Left ventricle myocardium inferior (tissue), 1 donor: ENCODE results near the gene WASL. TPM values are rescaled to one million over a fixed set of nuclear protein-coding genes. Genes with fewer than 3 reads are reported as not detected.

Experiments
- DNase-seq: peaks from one replicate; pipeline ENCODE4 v3.0.0-alpha.2; 2020
- H3K27ac ChIP-seq: fragments of 200-600 bp; replicated peaks from 2 replicates; pipeline ENCODE4 v1.8.0; 2021
- H3K27me3 ChIP-seq: fragments of 200-600 bp; 2 replicates; pipeline ENCODE4 v1.8.0; 2021; ENCODE audit warnings: low read depth
- H3K36me3 ChIP-seq: fragments of 200-600 bp; 2 replicates; pipeline ENCODE4 v1.8.0; 2021
- H3K4me1 ChIP-seq: fragments of 200-600 bp; 2 replicates; pipeline ENCODE4 v1.8.0; 2021
- H3K4me3 ChIP-seq: fragments of 200-600 bp; 2 replicates; pipeline ENCODE4 v1.8.0; 2021; ENCODE audit warnings: mild to moderate bottlenecking, moderate library complexity
- H3K9me3 ChIP-seq: fragments of 200-600 bp; replicated peaks from 2 replicates; pipeline ENCODE4 v1.8.0; 2021
- intact Hi-C: fragments of 100-400 bp; cut with micrococcal nuclease; formaldehyde crosslinking; loops from one replicate; pipeline ENCODE4 v1.11.0; 2022
- total RNA-seq: library from RNA; stranded (reverse); fragmentation: NEBNext Ultra II Directional; extraction: Animal tissue kit (Norgen Biotek cat#: 25700); gene quantifications from one replicate; pipeline ENCODE4 v1.2.1, GENCODE V29; 2021
- TF ChIP-seq, protein P1 (sequence below): fragments of 200-600 bp; IDR thresholded peaks from 2 replicates; pipeline ENCODE4 v1.8.0; 2021; ENCODE audit warnings: antibody characterized with exemption, mild to moderate bottlenecking, borderline replicate concordance
- donor health status: DM: no; HTN: yes; CAD: no; lungs with severe emphysema.

WASL gene
- total RNA-seq, 1 donor from 2014 or later: 27.5 TPM

DNA sequence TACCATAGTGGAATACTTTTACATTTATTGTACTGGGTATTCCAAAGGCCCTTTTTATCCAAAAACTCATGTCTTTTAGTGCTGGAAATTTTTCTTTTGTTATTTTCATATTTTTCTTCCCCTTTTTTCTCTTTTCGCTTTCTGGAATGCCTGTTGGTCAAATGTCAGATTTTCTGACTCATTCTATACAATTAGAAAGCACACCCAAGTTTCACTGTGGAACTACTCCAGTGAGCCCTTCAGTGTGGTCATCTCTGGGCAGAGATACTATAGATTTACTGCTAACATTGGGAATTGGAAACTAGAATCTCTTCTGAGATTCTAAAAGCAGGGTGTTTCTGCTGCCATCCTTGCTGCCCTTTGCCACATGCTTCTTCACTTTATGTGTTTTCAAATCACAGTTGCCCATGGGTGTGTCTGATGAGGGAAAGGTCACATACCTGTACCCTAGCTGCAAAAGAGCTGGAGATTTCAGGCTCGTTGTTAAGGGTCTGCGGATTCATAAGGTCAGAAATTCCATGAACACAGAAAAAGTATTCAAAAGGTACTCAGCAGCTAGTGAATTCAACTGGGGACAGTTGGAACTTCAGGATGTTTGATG, 5.6 kb upstream of the WASL start:
- no peak for DNase-seq
- intact Hi-C loops: no loop called here
- no peak overlapping the region for H3K4me3 ChIP-seq
- H3K9me3 ChIP-seq: no peaks in the 10 kb centered on the region
- no peaks in the 10 kb centered on the region for H3K36me3 ChIP-seq
- H3K27me3 ChIP-seq: no peaks in the 10 kb centered on the region
- no peak overlapping the region for H3K27ac ChIP-seq
- peaks cover 32% of the 10 kb centered on the region for H3K4me1 ChIP-seq
- TF ChIP-seq, protein P1, sequence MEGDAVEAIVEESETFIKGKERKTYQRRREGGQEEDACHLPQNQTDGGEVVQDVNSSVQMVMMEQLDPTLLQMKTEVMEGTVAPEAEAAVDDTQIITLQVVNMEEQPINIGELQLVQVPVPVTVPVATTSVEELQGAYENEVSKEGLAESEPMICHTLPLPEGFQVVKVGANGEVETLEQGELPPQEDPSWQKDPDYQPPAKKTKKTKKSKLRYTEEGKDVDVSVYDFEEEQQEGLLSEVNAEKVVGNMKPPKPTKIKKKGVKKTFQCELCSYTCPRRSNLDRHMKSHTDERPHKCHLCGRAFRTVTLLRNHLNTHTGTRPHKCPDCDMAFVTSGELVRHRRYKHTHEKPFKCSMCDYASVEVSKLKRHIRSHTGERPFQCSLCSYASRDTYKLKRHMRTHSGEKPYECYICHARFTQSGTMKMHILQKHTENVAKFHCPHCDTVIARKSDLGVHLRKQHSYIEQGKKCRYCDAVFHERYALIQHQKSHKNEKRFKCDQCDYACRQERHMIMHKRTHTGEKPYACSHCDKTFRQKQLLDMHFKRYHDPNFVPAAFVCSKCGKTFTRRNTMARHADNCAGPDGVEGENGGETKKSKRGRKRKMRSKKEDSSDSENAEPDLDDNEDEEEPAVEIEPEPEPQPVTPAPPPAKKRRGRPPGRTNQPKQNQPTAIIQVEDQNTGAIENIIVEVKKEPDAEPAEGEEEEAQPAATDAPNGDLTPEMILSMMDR: no peak

DNA sequence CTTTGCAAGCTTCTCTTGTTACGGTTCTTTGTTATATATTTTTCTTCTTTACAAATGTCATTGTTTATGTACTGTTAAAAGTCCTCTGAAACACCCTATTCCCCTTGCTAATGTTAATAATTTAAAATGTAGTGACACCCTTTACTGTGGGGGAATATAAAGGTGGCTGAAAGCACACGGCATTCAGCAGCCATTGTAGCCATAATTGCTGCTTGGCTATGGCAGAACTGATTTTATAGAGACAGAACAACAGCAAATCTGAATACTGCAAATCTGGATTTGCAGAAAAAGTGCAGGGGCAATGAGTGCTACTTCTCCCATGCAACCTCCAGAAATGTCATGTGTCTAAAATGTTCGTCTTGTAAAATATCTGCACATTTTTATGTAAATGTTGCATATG, 3.7 kb upstream of the WASL start:
- TF ChIP-seq, protein P1: no peak
- no peaks in the 10 kb centered on the region for H3K36me3 ChIP-seq
- DNase-seq: no peak

DNA sequence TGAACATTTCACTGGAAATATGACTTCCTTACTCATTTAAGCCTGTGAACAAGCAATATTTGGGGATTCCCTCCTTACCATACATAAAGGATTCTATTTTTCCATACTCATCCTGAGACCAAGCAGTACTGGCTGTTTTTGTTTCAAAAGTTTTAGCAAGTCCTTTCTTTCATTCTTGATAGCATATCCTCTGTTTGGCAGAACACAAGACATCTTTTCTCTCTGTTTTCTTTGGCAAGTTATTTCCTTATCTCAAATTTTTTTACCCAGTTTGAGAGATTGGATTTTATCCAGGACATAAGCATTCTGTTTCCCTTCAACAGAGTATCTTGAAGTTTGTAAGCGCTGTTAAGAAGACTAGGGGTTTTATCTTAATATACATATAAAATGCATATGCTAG, 3.0 kb upstream of the WASL start:
- Histone ChIP-seq H3K27ac (peak overlapping the region; percentile 28), H3K4me3 (no peak overlapping the region), H3K9me3 (no peaks in the 10 kb centered on the region), H3K27me3 (no peaks in the 10 kb centered on the region), H3K4me1 (peaks cover 54% of the 10 kb centered on the region), H3K36me3 (no peaks in the 10 kb centered on the region)
- DNase-seq: no peak
- intact Hi-C loops: no loop called here
- TF ChIP-seq, protein P1: no peak

More for the DNA sequence above, 3.7 kb upstream of the WASL start:
- no peak overlapping the region for H3K27ac ChIP-seq
- intact Hi-C loops: no loop called here
- no peak overlapping the region for H3K4me3 ChIP-seq
- peaks cover 47% of the 10 kb centered on the region for H3K4me1 ChIP-seq
- no peaks in the 10 kb centered on the region for H3K9me3 ChIP-seq
- H3K27me3 ChIP-seq: no peaks in the 10 kb centered on the region

DNA sequence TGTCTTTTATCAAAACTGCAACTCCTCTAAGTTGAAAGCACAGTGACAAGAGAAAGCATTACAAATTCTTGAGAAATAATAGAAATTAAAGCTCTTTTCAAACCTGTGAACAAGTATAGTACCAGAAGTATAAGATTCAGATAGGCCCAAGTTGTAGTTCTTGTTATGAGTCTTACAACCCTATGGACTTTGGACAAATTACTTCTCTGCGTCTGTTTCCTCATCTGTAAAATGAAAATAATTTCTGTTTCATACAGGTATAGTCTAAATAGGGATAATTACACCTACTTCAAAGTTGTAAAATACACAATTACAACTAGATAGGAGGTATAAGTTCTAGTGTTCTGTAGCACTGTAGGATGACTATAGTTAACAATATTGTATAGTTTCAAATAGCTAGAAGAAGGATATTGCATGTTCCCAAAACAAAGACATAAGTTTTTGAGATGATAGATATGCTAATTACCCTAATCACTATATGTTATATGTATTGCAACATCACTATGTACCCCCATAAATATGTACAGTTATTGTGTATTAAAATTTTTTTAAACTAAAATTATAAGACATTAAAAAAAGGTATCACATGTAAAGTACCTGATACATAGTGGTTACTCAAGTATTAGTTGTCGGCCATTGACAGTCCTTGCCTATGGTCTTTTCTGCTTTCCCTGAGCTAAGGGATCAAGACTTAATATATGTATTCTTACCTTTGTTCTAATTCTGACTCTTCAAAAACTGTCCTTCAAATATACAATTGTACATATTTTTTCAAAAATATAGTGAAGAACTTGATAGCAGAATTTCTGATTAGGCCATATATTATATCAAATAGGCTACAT, 1.8 kb upstream of the WASL start:
- H3K36me3 ChIP-seq: no peaks in the 10 kb centered on the region
- no peak for DNase-seq
- H3K27ac ChIP-seq: peak overlapping the region; percentile 98
- H3K4me3 ChIP-seq: peak overlapping the region; percentile 89
- H3K27me3 ChIP-seq: no peaks in the 10 kb centered on the region
- no peaks in the 10 kb centered on the region for H3K9me3 ChIP-seq
- intact Hi-C loops: no loop called here
- TF ChIP-seq, protein P1: no peak
- H3K4me1 ChIP-seq: peaks cover 66% of the 10 kb centered on the region

DNA sequence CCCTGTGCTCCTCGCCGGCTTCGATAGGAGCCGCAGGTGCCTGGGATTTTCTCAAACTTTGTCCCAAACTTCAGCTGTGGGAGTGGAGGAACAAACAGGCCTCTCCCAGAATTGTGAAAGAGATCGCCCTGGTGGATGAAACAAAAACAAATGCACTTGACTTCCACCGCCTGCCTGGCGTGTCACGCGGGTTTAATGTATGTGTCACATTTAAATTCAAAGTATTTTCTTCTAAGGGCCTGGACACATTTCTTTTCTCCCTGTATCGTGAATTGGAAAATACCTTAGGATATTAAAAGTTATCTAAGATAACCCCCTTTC, 694 bp upstream of the WASL start:
- intact Hi-C loops: no loop called here
- H3K4me1 ChIP-seq: peaks cover 78% of the 10 kb centered on the region

More for the DNA sequence above, 694 bp upstream of the WASL start:
- Histone ChIP-seq H3K36me3 (no peaks in the 10 kb centered on the region), H3K4me3 (peak overlapping the region; percentile 89), H3K9me3 (no peaks in the 10 kb centered on the region), H3K27ac (peak overlapping the region; percentile 98), H3K27me3 (no peaks in the 10 kb centered on the region)
- DNase-seq: no peak
- TF ChIP-seq, protein P1: peak; percentile 41
